DOHH2 (cell line): ENCODE data around the gene HPX.

Experiments used
- H3F3A ChIP-seq: fragments of 200-600 bp; sonication (generic), shearing (Covaris generic); 2 replicates; pipeline ENCODE4 v1.6.0; 2016; ENCODE audit warnings: antibody characterized with exemption, mild to moderate bottlenecking; ENCODE audit not compliant: control insufficient read depth, insufficient read depth
- H3K27ac ChIP-seq: fragments of 200-600 bp; sonication (generic); 2 replicates; pipeline ENCODE4 v1.5.1; 2014; ENCODE audit warnings: low read depth, mild to moderate bottlenecking, low read length, moderate library complexity
- H3K27me3 ChIP-seq: fragments of 200-600 bp; sonication (generic); 2 replicates; pipeline ENCODE4 v1.6.1; 2014; ENCODE audit warnings: mild to moderate bottlenecking, low read length, mixed read lengths; ENCODE audit not compliant: control insufficient read depth
- H3K36me3 ChIP-seq: fragments of 200-600 bp; sonication (generic); 2 replicates; pipeline ENCODE4 v1.6.1; 2014; ENCODE audit warnings: mild to moderate bottlenecking, low read length, moderate library complexity, mixed read lengths; ENCODE audit not compliant: control insufficient read depth
- H3K4me1 ChIP-seq: fragments of 200-600 bp; sonication (generic); 2 replicates; pipeline ENCODE4 v1.6.1; 2014; ENCODE audit warnings: mild to moderate bottlenecking, low read length, mixed read lengths; ENCODE audit not compliant: control insufficient read depth
- H3K4me2 ChIP-seq: fragments of 200-600 bp; sonication (generic); 2 replicates; pipeline ENCODE4 v1.6.0; 2014; ENCODE audit warnings: mild to moderate bottlenecking, low read length, moderate library complexity
- H3K4me3 ChIP-seq: fragments of 200-600 bp; sonication (generic); 2 replicates; pipeline ENCODE4 v1.5.1; 2014; ENCODE audit warnings: mild to moderate bottlenecking, low read length, mixed read lengths
- H3K79me2 ChIP-seq: fragments of 200-600 bp; sonication (generic); 2 replicates; pipeline ENCODE4 v1.6.1; 2014; ENCODE audit warnings: mild to moderate bottlenecking, low read length, mixed read lengths; ENCODE audit not compliant: control insufficient read depth
- H3K9me2 ChIP-seq: fragments of 200-600 bp; sonication (generic); replicated peaks from 2 replicates; pipeline ENCODE4 v1.6.1; 2014; ENCODE audit warnings: mild to moderate bottlenecking, low read length, mixed read lengths; ENCODE audit not compliant: control insufficient read depth
- H3K9me3 ChIP-seq: fragments of 200-600 bp; sonication (generic); 2 replicates; pipeline ENCODE4 v1.6.1; 2014; ENCODE audit warnings: antibody characterized with exemption, low read length, mixed read lengths; ENCODE audit not compliant: control insufficient read depth, insufficient read depth
- H4K20me1 ChIP-seq: fragments of 200-600 bp; sonication (generic); 2 replicates; pipeline ENCODE4 v1.6.0; 2014; ENCODE audit warnings: low read depth, mild to moderate bottlenecking, antibody characterized with exemption, low read length, moderate library complexity; ENCODE audit not compliant: control insufficient read depth, insufficient read depth
- EZH2phosphoT487 ChIP-seq: fragments of 200-600 bp; sonication (generic); IDR thresholded peaks from 2 replicates; pipeline ENCODE4 v1.6.1; 2017; ENCODE audit warnings: borderline replicate concordance, mild to moderate bottlenecking, antibody characterized with exemption, low read length, moderate library complexity, mixed read lengths
- TF ChIP-seq, protein P1 (sequence below): fragments of 200-600 bp; sonication (generic); IDR thresholded peaks from one replicate; pipeline ENCODE4 v1.5.1; 2014; ENCODE audit warnings: antibody characterized with exemption, mild to moderate bottlenecking, low read depth, low read length; ENCODE audit not compliant: poor library complexity, severe bottlenecking

Gene HPX

GRCh38 chr11:6431861-6432260, 8.9 kb downstream of the HPX start:
- Histone ChIP-seq H3K4me1 (peaks cover 25% of the 10 kb centered on the region), H3K79me2 (no peaks in the 10 kb centered on the region), H3K4me2 (no peak overlapping the region), H3F3A (no peaks in the 10 kb centered on the region), H3K9me3 (no peaks in the 10 kb centered on the region), H3K27ac (no peak overlapping the region), H4K20me1 (no peaks in the 10 kb centered on the region), H3K9me2 (no peaks in the 10 kb centered on the region), H3K4me3 (no peak overlapping the region), H3K36me3 (no peaks in the 10 kb centered on the region), H3K27me3 (peaks cover 6% of the 10 kb centered on the region)
- TF ChIP-seq, protein P1, sequence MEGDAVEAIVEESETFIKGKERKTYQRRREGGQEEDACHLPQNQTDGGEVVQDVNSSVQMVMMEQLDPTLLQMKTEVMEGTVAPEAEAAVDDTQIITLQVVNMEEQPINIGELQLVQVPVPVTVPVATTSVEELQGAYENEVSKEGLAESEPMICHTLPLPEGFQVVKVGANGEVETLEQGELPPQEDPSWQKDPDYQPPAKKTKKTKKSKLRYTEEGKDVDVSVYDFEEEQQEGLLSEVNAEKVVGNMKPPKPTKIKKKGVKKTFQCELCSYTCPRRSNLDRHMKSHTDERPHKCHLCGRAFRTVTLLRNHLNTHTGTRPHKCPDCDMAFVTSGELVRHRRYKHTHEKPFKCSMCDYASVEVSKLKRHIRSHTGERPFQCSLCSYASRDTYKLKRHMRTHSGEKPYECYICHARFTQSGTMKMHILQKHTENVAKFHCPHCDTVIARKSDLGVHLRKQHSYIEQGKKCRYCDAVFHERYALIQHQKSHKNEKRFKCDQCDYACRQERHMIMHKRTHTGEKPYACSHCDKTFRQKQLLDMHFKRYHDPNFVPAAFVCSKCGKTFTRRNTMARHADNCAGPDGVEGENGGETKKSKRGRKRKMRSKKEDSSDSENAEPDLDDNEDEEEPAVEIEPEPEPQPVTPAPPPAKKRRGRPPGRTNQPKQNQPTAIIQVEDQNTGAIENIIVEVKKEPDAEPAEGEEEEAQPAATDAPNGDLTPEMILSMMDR = no peak

DNA sequence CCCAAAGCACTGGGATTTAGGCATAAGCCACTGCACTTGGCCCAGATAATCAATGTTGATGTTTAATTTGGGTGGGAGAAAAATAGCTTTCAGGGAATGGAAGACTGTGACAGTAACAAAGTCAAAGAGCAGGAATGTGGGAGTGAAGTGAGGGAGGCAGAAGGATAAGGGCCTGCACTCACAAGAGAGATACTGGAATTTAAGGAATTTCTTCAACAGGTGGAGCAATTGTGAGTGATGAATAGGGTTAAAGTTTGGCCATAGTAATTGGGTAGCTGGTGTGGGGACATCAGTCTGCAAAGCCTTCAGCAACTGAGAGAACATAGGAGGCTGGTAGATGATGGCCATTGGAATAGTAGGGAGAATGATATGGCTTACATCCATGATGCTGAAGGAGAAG, 13.3 kb downstream of the HPX start:
- Histone ChIP-seq H3K9me3 (no peaks in the 10 kb centered on the region), H3K4me2 (no peak overlapping the region), H3K9me2 (no peaks in the 10 kb centered on the region), H3K36me3 (no peaks in the 10 kb centered on the region), H3K4me1 (no peaks in the 10 kb centered on the region), H3F3A (no peaks in the 10 kb centered on the region), H3K4me3 (no peak overlapping the region), H3K27me3 (peaks cover 36% of the 10 kb centered on the region), H3K27ac (no peak overlapping the region), H3K79me2 (no peaks in the 10 kb centered on the region), H4K20me1 (no peaks in the 10 kb centered on the region; the same call in 1 of the 2 replicates)
- TF ChIP-seq, protein P1 = no peak
- TF ChIP-seq EZH2phosphoT487 = no peak

GRCh38 chr11:6420677-6421076, 20.1 kb downstream of the HPX start:
- peaks cover 79% of the 10 kb centered on the region for H3K27me3 ChIP-seq
- no peaks in the 10 kb centered on the region for H3K9me2 ChIP-seq
- no peak overlapping the region for H3K4me3 ChIP-seq
- H3F3A ChIP-seq = 0 out of 2 replicates have a peak, but pooled peaks cover 3% of the 10 kb centered on the region
- H3K9me3 ChIP-seq = no peaks in the 10 kb centered on the region
- TF ChIP-seq, protein P1 = no peak
- no peak for TF ChIP-seq EZH2phosphoT487
- no peaks in the 10 kb centered on the region; the same call in 1 of the 2 replicates for H4K20me1 ChIP-seq
- H3K79me2 ChIP-seq = no peaks in the 10 kb centered on the region
- no peak overlapping the region for H3K27ac ChIP-seq
- peaks cover 8% of the 10 kb centered on the region for H3K4me1 ChIP-seq
- H3K4me2 ChIP-seq = no peak overlapping the region
- no peaks in the 10 kb centered on the region for H3K36me3 ChIP-seq
